GM12801 (cell line): ENCODE results near the gene POFUT2.

Source experiments
- TF ChIP-seq, protein P1 (sequence below): IDR thresholded peaks from one replicate; pipeline ENCODE4 v1.5.1; 2011; ENCODE audit warnings: control low read depth; ENCODE audit not compliant: insufficient read length; ENCODE audit errors: extremely low read depth

POFUT2 gene

DNA sequence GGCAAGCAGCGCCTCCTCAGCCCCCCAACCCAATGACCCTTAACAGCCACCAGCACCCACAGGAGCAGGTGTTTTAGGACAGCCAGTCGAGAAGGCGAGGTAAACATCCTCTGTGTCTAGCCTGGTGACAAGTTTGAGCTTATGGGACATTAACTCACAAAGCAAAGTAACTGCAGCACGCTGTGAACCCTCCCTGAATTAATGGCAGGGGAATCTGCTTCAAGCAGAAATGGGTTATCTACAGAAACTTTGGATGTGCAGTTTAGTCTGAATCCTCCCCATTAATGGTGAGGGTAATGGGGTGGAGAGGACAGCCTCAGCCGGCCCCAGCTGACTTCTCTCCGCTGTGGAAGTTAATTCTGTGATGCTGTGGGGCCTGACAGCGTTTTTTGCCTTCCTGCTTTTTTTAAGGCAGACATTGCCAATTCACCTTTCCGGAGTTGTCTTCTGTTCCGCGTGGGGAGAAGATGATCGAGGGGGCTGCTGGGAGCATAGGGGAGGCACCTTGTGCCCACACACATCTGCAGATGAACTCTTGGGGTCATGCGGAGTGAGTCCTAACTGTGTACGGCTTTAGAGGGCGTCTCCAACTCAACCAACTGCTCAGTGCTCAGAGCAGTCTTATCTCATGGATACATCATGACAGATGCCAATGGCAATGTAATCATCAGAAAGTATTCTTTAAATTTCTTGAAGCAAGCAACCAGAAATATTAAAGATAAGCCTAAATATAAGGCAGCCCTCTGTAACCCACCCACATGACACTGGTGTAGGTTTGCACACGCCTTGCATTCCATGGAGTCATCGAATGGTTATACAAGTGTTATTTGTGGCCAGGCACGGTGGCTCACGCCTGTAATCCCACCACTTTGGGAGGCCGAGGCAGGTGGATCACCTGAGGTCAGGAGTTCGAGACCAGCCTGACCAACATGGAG is 41.0 kb downstream of the POFUT2 start:
- TF ChIP-seq, protein P1, sequence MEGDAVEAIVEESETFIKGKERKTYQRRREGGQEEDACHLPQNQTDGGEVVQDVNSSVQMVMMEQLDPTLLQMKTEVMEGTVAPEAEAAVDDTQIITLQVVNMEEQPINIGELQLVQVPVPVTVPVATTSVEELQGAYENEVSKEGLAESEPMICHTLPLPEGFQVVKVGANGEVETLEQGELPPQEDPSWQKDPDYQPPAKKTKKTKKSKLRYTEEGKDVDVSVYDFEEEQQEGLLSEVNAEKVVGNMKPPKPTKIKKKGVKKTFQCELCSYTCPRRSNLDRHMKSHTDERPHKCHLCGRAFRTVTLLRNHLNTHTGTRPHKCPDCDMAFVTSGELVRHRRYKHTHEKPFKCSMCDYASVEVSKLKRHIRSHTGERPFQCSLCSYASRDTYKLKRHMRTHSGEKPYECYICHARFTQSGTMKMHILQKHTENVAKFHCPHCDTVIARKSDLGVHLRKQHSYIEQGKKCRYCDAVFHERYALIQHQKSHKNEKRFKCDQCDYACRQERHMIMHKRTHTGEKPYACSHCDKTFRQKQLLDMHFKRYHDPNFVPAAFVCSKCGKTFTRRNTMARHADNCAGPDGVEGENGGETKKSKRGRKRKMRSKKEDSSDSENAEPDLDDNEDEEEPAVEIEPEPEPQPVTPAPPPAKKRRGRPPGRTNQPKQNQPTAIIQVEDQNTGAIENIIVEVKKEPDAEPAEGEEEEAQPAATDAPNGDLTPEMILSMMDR: no peak

DNA sequence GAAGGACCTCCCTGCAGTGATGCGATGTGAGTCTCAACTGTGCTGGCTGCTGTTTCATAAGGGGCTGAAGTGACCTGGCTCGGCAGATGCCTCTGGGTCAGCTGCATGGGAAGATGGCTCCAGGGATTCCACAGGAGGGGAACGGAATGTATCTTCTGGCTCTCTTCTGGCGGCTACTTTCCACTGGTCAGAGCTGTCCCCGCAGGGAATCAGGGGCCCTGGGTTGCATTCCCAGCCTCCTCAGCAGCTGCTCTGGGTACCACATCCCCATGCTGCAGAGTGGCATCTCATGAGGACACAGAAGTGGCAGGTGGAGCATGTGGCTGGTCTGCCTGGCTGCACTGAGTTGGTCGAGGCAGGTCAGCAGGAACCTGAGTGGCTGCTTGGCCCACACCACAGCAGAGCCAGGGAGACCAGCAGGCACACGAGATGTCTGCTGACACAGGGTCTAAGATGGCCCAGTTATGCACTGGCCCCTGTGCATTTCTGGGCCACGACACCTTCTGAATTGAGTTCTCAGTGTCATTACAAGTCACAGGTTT is 42.8 kb downstream of the POFUT2 start:
- TF ChIP-seq, protein P1: no peak

DNA sequence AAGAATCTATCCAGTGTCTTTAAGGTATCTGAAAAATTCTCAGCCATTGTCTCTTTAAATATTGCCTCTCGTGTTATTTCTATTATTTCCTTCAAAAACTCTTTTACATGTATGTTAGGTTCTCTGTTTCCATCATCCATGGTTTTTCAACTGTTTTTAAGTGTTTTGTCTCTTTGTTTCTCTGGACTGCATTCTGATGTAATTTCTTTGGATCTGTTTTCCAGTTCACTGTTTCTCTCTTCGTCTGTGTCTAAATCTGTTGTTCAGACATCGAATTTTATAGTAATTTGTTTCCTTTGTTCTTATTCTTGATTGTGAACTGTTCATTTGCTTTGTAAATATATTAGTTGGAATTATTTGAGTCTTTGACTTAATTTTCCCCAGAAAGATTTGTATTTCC is 44.1 kb downstream of the POFUT2 start:
- TF ChIP-seq, protein P1: no peak

DNA sequence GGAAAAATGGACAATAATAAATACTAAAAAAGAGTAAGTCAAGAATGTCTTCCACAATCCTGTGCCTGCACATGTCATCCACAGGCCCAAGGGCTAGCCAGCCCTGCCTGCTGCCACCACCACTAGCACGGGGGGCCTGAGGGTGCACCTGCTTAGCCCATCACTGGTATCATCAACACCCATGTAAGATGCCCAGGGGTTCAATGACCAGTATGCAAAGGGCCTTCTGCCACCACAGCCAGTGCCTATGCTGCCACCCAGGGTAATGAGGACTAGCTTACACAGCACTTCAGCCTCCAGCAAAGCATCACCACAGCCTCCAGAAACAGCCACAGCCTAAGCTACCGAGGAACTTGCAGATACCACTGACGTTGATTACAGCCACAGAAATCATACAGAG is 46.3 kb downstream of the POFUT2 start:
- TF ChIP-seq, protein P1: no peak

DNA sequence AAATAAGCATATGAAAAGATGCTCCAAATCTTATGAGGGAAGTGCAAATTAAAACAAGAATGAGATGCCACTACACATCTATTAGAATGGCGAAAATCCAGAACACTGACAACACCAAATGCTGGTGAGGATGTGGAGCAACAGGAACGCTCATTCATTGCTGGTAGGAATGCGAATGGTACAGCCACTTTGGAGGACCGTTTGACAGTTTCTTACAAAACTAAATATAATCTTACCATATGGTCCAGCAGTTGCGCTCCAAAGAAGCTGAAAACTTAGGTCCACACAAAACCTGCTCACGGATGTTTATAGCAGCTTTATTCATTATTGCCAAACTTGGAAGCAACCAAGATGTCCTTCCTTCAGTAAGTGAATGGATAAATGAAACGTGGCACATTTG is 50.3 kb downstream of the POFUT2 start:
- TF ChIP-seq, protein P1: no peak

DNA sequence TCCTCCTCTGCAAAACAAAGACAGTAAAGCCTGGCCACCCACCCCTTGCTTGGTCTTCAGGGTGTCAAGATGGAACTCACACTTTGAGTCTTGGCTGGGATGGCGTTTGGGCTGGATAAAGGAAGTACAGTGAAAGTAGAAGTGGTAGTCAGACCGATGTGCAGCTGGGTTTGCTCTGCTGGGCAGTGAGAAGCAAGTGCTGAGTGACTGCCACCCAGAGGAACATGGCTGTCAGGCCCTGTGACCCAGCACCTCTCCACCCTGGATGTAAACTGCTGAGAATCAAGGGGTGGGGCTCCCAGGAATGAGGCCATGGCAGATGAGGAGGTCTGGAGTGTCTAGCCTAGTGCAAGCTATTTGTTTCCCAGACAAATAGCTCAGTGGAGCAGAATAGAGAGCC is 51.2 kb downstream of the POFUT2 start:
- TF ChIP-seq, protein P1: no peak

DNA sequence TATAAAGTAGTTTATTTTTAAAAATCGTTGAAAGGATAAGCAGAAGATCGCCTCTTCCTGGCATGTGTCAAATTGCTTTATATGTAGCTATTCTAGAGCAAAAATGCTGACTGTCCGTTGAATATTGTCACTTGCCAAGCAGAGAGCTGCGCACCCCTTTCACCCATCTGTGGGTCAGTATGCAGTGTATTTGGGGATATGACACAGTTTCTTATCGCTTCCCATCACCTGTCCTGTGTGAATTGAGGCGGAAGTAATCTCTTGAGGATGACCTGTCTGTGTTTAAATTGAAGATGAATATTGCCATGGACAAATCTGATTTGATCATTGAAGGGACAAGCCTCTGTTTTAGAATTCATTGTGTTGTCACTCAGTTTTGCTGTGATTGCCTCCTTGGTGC is 52.2 kb downstream of the POFUT2 start:
- TF ChIP-seq, protein P1: no peak
